UCSD-AML1 (cell line): Measurements from ENCODE around the gene FEZF1.
"Not testable (repeated sequence)": the region's sequence is repeated elsewhere in the genome, so short reads cannot be mapped to it uniquely, and the experiment has no call there.

Experiments used
- DNase-seq: peaks from one replicate; lab custom pipeline; 2025; ENCODE audit not compliant: unreplicated experiment; lab: John Stamatoyannopoulos, UW

FEZF1 gene

DNA sequence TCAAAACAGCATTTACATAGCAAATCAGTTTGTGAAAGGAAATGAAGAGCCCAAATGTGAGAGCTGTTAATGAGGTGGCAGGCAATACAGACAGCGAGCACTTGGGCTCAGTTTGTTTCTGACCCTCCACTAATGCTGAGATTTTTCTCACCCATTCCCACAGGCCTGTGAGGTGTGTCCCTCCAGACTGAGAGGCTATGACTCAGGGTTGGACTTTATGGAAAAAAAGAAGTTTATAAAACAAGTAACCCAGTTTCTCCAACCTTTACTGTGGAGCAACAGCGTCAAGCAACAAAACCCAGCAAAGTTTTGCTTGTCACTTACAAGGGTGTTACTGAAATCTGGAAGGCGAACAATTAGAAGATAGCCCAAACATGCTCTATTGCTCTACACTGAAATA, 4.9 kb upstream of the FEZF1 start:
- DNase-seq, result no peak

- DNase-seq, result no peak
Observed at GRCh38 chr7:122307228-122307621, 2.7 kb upstream of the FEZF1 start.

DNA sequence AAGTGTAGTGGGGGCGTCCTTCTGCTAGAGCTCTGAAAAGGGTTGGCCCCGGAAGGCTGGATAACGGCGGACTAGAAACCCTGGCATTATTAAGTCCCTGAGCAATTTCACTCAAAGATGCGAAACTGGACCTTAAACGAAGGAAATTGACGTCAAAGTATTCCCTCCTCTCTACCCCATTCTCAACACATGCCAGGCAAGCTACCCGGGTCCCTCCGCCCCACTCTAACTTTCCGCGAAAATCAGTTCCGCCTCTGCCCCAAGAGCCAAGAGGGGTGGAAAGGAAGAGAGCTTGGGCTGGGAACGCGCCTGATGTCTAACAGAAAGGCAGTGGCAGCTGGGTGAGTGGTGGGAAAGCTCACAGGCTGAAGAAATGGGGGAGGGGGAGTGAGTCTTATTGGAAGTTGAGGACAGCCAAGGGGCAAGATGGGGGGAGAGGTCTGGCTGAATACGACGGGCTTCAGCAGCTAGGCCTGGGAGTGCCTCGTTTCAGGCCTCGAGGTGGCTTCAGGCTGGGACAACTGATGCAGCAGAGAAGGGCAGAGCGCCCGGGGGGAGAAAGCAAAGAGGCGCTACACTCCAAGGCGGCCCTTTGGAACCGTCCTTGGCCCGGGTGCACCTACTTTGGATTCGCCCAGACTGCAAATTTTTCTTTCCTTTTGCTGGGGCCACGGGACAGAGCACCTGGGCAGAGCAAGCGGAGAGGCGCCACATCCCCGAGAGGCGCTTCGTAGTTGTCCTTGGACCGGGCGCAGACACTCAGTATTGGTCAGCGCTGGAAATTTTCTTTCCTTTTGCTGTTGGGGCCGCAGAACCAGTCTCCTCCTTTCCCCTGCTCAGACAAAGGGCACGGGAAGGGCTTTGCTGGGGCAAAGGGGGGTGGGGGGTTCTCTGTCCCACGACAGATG, 2.0 kb upstream of the FEZF1 start:
- DNase-seq, result no peak

GRCh38 chr7:122305475-122306319, 1.1 kb upstream of the FEZF1 start:
- DNase-seq, result no peak

- no peak for DNase-seq
Observed at GRCh38 chr7:122304996-122305421, 459 bp upstream of the FEZF1 start.

- no peak for DNase-seq
Observed at GRCh38 chr7:122303531-122304318, 825 bp downstream of the FEZF1 start.

- no peak for DNase-seq
Observed at GRCh38 chr7:122302761-122303530, 1.6 kb downstream of the FEZF1 start.

- DNase-seq, result no peak
Observed at GRCh38 chr7:122301858-122302760, 2.4 kb downstream of the FEZF1 start.

GRCh38 chr7:122300956-122301833, 3.4 kb downstream of the FEZF1 start:
- DNase-seq, result no peak

DNA sequence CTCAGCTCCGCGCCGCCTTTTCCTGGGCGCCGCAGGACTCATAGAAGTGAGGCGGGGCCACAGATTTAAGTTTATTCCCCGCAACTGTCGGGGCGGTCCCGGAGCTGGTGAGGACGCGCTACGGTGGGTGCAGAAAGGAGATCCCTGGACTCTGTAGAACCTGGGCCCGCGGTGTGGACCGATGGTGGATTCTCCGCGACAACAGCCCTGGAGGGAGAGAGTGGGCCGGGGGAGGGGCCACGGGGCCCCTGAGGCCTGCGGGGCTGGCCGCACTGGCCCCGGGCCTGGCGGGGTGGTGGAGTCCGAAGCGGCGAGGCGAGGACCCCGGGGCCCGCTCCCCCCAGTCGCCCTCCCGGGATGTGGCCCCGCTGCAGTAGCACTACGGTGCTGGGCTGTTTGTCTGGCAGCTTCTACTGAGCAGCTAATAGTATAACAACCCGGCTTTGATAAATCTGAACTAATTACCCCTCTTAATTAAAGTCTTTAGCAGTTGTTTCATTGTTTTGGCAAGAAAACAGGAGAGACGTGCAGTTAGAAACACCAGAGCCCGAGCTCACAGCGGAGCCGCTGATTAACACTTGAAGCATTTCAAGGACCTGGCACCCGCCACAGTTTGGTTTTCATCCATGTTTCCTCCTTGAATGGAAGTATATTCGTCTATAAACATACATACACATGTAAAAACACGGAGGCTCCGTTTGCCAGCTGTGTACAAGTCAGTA, 4.2 kb downstream of the FEZF1 start:
- DNase-seq, result no peak

GRCh38 chr7:122299624-122300210, 4.8 kb downstream of the FEZF1 start:
- no peak for DNase-seq

- no peak for DNase-seq
Observed at GRCh38 chr7:122298618-122299017, 5.9 kb downstream of the FEZF1 start.

DNA sequence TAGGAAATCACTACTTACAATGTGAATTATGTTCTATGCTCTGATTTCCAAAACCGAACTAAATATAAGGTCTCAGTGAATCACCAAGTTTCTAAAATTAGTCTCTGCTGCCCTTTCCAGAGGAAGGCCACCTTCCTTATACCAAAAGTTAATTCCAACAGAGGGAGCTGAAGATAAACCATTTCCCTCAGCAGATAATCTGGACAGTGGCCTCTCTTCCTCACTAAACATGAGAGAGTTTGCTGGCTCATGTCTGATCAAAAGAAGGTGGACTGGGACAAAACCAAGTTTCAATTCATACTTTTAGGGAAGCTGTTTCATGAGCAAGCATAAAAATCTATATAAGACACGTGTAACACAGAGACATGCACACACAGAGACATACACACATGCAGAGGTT, 6.4 kb downstream of the FEZF1 start:
- DNase-seq, result no peak

DNA sequence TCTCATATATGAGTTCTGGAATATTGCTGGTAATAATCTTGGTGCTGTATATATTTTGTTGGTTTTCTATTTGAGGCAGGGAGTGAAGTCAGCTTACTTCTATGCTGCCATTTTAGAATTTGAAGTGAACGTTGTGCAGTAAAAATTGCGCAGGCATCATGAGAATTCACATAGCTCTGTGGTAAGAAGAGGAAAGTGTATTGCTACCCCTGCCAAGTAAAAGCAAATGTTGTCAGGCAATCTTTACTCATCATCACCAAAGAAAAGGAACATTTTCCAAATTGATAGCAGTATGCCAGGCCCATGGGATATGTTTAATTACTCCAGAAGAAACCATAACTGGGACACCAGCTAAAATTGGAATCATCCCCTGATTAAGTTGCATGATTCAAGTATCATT, 13.4 kb downstream of the FEZF1 start:
- DNase-seq, result no peak

GRCh38 chr7:122290476-122290875, 14.1 kb downstream of the FEZF1 start:
- no peak for DNase-seq

- DNase-seq, result no peak
Observed at GRCh38 chr7:122289426-122289825, 15.1 kb downstream of the FEZF1 start.

- DNase-seq, result not testable (repeated sequence)
Observed at GRCh38 chr7:122284608-122285007, 19.9 kb downstream of the FEZF1 start.
